Naive B cell (primary cell): ENCODE results near the gene LPP. TPM values are rescaled to one million over a fixed set of nuclear protein-coding genes. Genes with fewer than 3 reads are reported as not detected.

Source experiments
- ATAC-seq, 2 donors: fragments of 150-1000 bp; cut with Tn5 transposase; 2 replicates each; pipeline ENCODE4 v1.10.0; 2021; ENCODE audit warnings: low read depth in 2 of 2, mild to moderate bottlenecking in 2 of 2, moderate library complexity in 2 of 2
- DNase-seq: peaks from one replicate; pipeline ENCODE4 v3.0.0; 2022
- H3K27ac Mint-ChIP-seq, 6 donors: one replicate each; pipeline ENCODE4 v1.8.0; 2020 to 2022; ENCODE audit warnings: mild to moderate bottlenecking in 6 of 6, mixed read lengths in 6 of 6, moderate library complexity in 5 of 6, inconsistent platforms in 2 of 6
- H3K27me3 Mint-ChIP-seq, 3 donors: one replicate each; pipeline ENCODE4 v1.8.0; 2021 to 2022; ENCODE audit warnings: mixed read lengths in 3 of 3, mild to moderate bottlenecking in 1 of 3
- H3K36me3 Mint-ChIP-seq, 2 donors: one replicate each; pipeline ENCODE4 v1.8.0; 2020 to 2022; ENCODE audit warnings: mixed read lengths in 2 of 2, inconsistent platforms in 1 of 2, mild to moderate bottlenecking in 1 of 2
- H3K4me1 Mint-ChIP-seq, 3 donors: one replicate each; pipeline ENCODE4 v1.8.0; 2020 to 2022; ENCODE audit warnings: mixed read lengths in 3 of 3, inconsistent platforms in 1 of 3, mild to moderate bottlenecking in 1 of 3, moderate library complexity in 1 of 3
- H3K4me3 Mint-ChIP-seq, 8 donors: one replicate each; pipeline ENCODE4 v1.8.0; 2020 to 2022; ENCODE audit warnings: mild to moderate bottlenecking in 8 of 8, mixed read lengths in 8 of 8, moderate library complexity in 8 of 8, inconsistent platforms in 2 of 8
- H3K9me3 Mint-ChIP-seq, 7 donors: one replicate each; pipeline ENCODE4 v1.8.0; 2020 to 2022; ENCODE audit warnings: mixed read lengths in 7 of 7, mild to moderate bottlenecking in 5 of 7, inconsistent platforms in 2 of 7, moderate library complexity in 1 of 7
- polyA plus RNA-seq, 6 donors: library from polyadenylated mRNA; unstranded; fragments of 300-500 nt; fragmentation: Illumina TruSeq; gene quantifications; one replicate each; pipeline ENCODE4 v1.2.3, GENCODE V29; 2021; ENCODE audit warnings: low read depth in 6 of 6

LPP gene
- polyA plus RNA-seq, 6 donors from 2014 or later: 9.6 to 58.6 (median 25.4) TPM

GRCh38 chr3:188211476-188211875, 57.5 kb downstream of the LPP start:
- peak overlapping the region in 2 of 6 donors; percentile 35 to 94 for H3K27ac Mint-ChIP-seq
- H3K4me3 Mint-ChIP-seq: no peak overlapping the region
- ATAC-seq (no peak), DNase-seq (no peak)
- H3K4me1 Mint-ChIP-seq: peaks cover 25 to 69% (median 65%) of the 10 kb centered on the region in 3 donors
- no peaks in the 10 kb centered on the region for H3K27me3 Mint-ChIP-seq
- H3K36me3 Mint-ChIP-seq: peaks cover 0 to 15% of the 10 kb centered on the region in 2 donors
- peaks cover 0 to 4% (median 0%) of the 10 kb centered on the region in 7 donors for H3K9me3 Mint-ChIP-seq

- DNase-seq (no peak), ATAC-seq (no peak)
- Mint-ChIP-seq H3K4me1 (peaks cover 33 to 74% (median 69%) of the 10 kb centered on the region in 3 donors), H3K27ac (peak overlapping the region; percentile 79 to 97 (median 92)), H3K4me3 (peak overlapping the region in 2 of 8 donors; percentile 2 to 16), H3K36me3 (peaks cover 0 to 12% of the 10 kb centered on the region in 2 donors), H3K9me3 (peaks cover 0 to 4% (median 0%) of the 10 kb centered on the region in 7 donors), H3K27me3 (no peaks in the 10 kb centered on the region)
Measured at GRCh38 chr3:188212308-188212969, 58.5 kb downstream of the LPP start.

GRCh38 chr3:188214442-188214841, 60.5 kb downstream of the LPP start:
- Mint-ChIP-seq H3K36me3 (peaks cover 0 to 10% of the 10 kb centered on the region in 2 donors), H3K9me3 (peaks cover 0 to 4% (median 0%) of the 10 kb centered on the region in 7 donors), H3K4me1 (peaks cover 31 to 73% (median 58%) of the 10 kb centered on the region in 3 donors), H3K27me3 (no peaks in the 10 kb centered on the region), H3K27ac (peak overlapping the region; percentile 93 to 100 (median 98)), H3K4me3 (peak overlapping the region; percentile 44 to 86 (median 82))
- DNase-seq (peak; percentile 37), ATAC-seq (peak; percentile 59 to 64)

GRCh38 chr3:188215129-188215528, 61.2 kb downstream of the LPP start:
- peaks cover 35 to 75% (median 55%) of the 10 kb centered on the region in 3 donors for H3K4me1 Mint-ChIP-seq
- peak overlapping the region in 3 of 6 donors; percentile 42 to 67 (median 63) for H3K27ac Mint-ChIP-seq
- ATAC-seq: no peak
- H3K4me3 Mint-ChIP-seq: peak overlapping the region in 1 of 8 donors; percentile 13
- no peak for DNase-seq
- H3K27me3 Mint-ChIP-seq: no peaks in the 10 kb centered on the region
- peaks cover 0 to 4% (median 0%) of the 10 kb centered on the region in 7 donors for H3K9me3 Mint-ChIP-seq
- H3K36me3 Mint-ChIP-seq: peaks cover 0 to 12% of the 10 kb centered on the region in 2 donors

GRCh38 chr3:188217011-188217463, 63.1 kb downstream of the LPP start:
- Mint-ChIP-seq H3K27me3 (no peaks in the 10 kb centered on the region), H3K27ac (peak overlapping the region; percentile 8 to 70 (median 47)), H3K4me3 (no peak overlapping the region), H3K36me3 (peaks cover 6 to 17% of the 10 kb centered on the region in 2 donors), H3K9me3 (peaks cover 0 to 4% (median 0%) of the 10 kb centered on the region in 7 donors), H3K4me1 (peaks cover 40 to 61% (median 50%) of the 10 kb centered on the region in 3 donors)
- no peak for DNase-seq
- no peak for ATAC-seq

- ATAC-seq (no peak), DNase-seq (no peak)
- peaks cover 6 to 17% of the 10 kb centered on the region in 2 donors for H3K36me3 Mint-ChIP-seq
- H3K27ac Mint-ChIP-seq: peak overlapping the region in 3 of 6 donors; percentile 31 to 60 (median 37)
- peaks cover 37 to 55% (median 52%) of the 10 kb centered on the region in 3 donors for H3K4me1 Mint-ChIP-seq
- H3K4me3 Mint-ChIP-seq: peak overlapping the region in 1 of 8 donors; percentile 5
- no peaks in the 10 kb centered on the region for H3K27me3 Mint-ChIP-seq
- peaks cover 0 to 4% (median 0%) of the 10 kb centered on the region in 7 donors for H3K9me3 Mint-ChIP-seq
Measured at GRCh38 chr3:188217726-188218125, 63.8 kb downstream of the LPP start.

- DNase-seq (no peak), ATAC-seq (no peak)
- Mint-ChIP-seq H3K27me3 (no peaks in the 10 kb centered on the region), H3K36me3 (peaks cover 6 to 17% of the 10 kb centered on the region in 2 donors), H3K4me1 (peaks cover 31 to 46% (median 44%) of the 10 kb centered on the region in 3 donors), H3K9me3 (peaks cover 0 to 4% (median 0%) of the 10 kb centered on the region in 7 donors), H3K27ac (peak overlapping the region in 1 of 6 donors; percentile 0), H3K4me3 (no peak overlapping the region)
Measured at GRCh38 chr3:188218603-188219002, 64.6 kb downstream of the LPP start.

- Mint-ChIP-seq H3K36me3 (peaks cover 6 to 17% of the 10 kb centered on the region in 2 donors), H3K27ac (no peak overlapping the region), H3K4me1 (peaks cover 31 to 43% (median 41%) of the 10 kb centered on the region in 3 donors), H3K9me3 (no peaks in the 10 kb centered on the region), H3K27me3 (no peaks in the 10 kb centered on the region), H3K4me3 (no peak overlapping the region)
- no peak for ATAC-seq
- no peak for DNase-seq
Measured at GRCh38 chr3:188219147-188219546, 65.2 kb downstream of the LPP start.

GRCh38 chr3:188220097-188220788, 66.3 kb downstream of the LPP start:
- Mint-ChIP-seq H3K4me3 (no peak overlapping the region), H3K36me3 (peaks cover 6 to 27% of the 10 kb centered on the region in 2 donors), H3K9me3 (no peaks in the 10 kb centered on the region), H3K27me3 (no peaks in the 10 kb centered on the region), H3K27ac (peak overlapping the region in 1 of 6 donors; percentile 4), H3K4me1 (peaks cover 30 to 35% (median 34%) of the 10 kb centered on the region in 3 donors)
- DNase-seq: no peak
- ATAC-seq: no peak

- peaks cover 27 to 30% (median 29%) of the 10 kb centered on the region in 3 donors for H3K4me1 Mint-ChIP-seq
- ATAC-seq (no peak), DNase-seq (no peak)
- peaks cover 6 to 32% of the 10 kb centered on the region in 2 donors for H3K36me3 Mint-ChIP-seq
- H3K27ac Mint-ChIP-seq: peak overlapping the region in 2 of 6 donors; percentile 59 to 63
- H3K9me3 Mint-ChIP-seq: no peaks in the 10 kb centered on the region
- H3K27me3 Mint-ChIP-seq: no peaks in the 10 kb centered on the region
- H3K4me3 Mint-ChIP-seq: peak overlapping the region in 1 of 8 donors; percentile 67
Measured at GRCh38 chr3:188220988-188221818, 67.2 kb downstream of the LPP start.

GRCh38 chr3:188223936-188224335, 70.0 kb downstream of the LPP start:
- no peaks in the 10 kb centered on the region for H3K9me3 Mint-ChIP-seq
- peak overlapping the region in 1 of 6 donors; percentile 41 for H3K27ac Mint-ChIP-seq
- peaks cover 11 to 37% of the 10 kb centered on the region in 2 donors for H3K36me3 Mint-ChIP-seq
- H3K4me1 Mint-ChIP-seq: peaks cover 25 to 36% (median 32%) of the 10 kb centered on the region in 3 donors
- H3K4me3 Mint-ChIP-seq: no peak overlapping the region
- no peaks in the 10 kb centered on the region for H3K27me3 Mint-ChIP-seq
- no peak for ATAC-seq
- no peak for DNase-seq

GRCh38 chr3:188227442-188227841, 73.5 kb downstream of the LPP start:
- Mint-ChIP-seq H3K4me3 (no peak overlapping the region), H3K9me3 (no peaks in the 10 kb centered on the region), H3K27me3 (no peaks in the 10 kb centered on the region), H3K36me3 (peaks cover 5 to 29% of the 10 kb centered on the region in 2 donors), H3K4me1 (peaks cover 30 to 33% (median 33%) of the 10 kb centered on the region in 3 donors), H3K27ac (no peak overlapping the region)
- ATAC-seq (no peak), DNase-seq (no peak)

GRCh38 chr3:188229177-188229576, 75.2 kb downstream of the LPP start:
- peaks cover 11 to 29% of the 10 kb centered on the region in 2 donors for H3K36me3 Mint-ChIP-seq
- no peaks in the 10 kb centered on the region for H3K9me3 Mint-ChIP-seq
- ATAC-seq: no peak
- H3K27ac Mint-ChIP-seq: peak overlapping the region in 3 of 6 donors; percentile 39 to 92 (median 57)
- DNase-seq: no peak
- peaks cover 28 to 43% (median 38%) of the 10 kb centered on the region in 3 donors for H3K4me1 Mint-ChIP-seq
- H3K4me3 Mint-ChIP-seq: peak overlapping the region in 2 of 8 donors; percentile 18 to 66
- no peaks in the 10 kb centered on the region for H3K27me3 Mint-ChIP-seq
